SKM-1 (cell line): Measurements from ENCODE around the gene ZBTB42.

Experiments
- DNase-seq: peaks from one replicate; lab custom pipeline; 2025; ENCODE audit not compliant: unreplicated experiment; lab: John Stamatoyannopoulos, UW

ZBTB42 gene

DNA sequence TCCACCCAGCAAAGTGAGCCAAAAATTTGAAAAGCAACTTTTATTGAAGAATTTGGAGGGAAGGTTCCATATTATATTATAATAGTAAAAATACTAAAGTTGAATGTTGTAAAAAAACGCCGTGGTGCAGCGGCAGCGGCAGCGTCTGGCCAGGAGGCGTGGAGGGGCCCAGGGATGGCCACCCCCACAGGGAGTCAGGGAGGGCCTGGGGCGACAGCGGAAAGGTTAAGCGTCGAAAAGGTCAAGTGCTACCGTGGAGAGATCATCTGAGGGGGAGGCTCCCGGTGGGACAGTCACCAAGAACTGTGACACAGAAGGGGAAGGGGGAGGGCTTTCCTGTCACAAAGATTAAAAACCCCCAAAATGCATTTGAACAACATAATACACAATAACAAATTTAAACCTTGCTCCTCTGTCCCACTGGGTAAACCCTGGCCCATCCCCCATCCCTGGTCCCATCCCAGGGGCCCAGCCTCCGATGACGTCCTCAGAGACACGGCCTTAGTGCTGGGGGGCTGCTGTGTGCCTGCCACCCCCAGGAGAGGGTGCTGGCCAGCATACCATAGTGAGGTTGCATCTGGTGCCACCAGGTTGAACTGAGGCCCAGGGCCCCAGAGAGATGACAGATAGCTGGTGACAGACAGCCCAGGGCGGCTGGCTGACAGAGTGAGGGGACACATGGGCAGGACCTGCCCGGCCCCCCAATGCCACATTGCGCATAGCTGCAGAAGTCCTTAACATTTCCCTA is 31.4 kb upstream of the ZBTB42 start:
- DNase-seq: no peak

DNA sequence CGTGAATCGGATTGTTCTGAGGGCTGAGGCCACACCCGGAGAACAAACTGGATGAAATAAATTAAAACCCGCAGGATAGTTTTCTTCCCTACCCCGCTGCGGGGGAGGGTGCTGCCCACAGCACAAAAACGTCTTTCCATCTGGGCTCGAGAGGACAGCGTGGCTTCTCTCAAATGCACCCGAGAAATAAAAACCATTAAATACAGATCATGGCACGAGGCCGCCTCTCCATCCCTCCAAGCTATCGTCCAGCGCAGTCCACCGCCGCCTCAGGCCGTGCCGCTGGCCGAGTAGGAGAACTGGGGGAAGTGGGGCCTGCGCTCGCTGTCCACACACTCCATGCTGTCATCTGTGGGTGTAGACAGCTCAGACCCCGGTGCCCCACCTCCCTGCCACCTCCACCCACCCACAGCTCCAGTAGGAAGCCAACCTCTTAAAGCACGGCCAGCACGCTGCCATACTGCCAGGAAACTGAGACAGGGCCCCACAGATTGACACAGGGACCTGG is 30.8 kb upstream of the ZBTB42 start:
- no peak for DNase-seq

DNA sequence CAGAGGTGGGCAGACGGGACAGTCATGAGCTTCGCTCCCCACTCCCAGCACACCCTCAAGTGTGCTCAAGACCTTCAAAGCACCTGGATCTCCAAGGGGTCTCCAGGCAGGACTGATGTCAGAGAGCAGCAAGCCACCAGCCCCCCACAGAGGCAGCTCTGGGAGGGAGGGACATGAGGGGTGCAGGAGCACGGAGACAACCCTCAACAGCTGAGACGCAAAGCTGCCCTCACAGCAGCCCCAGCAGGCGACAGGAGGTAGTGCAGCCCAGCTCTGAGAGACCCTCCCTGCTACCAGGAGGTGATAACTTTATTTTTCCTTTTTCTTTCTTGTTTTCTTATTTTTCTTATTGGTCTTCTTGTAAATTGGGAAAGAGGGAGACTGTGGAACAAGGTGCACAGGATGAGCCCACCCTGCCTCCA is 30.0 kb upstream of the ZBTB42 start:
- DNase-seq: no peak

DNA sequence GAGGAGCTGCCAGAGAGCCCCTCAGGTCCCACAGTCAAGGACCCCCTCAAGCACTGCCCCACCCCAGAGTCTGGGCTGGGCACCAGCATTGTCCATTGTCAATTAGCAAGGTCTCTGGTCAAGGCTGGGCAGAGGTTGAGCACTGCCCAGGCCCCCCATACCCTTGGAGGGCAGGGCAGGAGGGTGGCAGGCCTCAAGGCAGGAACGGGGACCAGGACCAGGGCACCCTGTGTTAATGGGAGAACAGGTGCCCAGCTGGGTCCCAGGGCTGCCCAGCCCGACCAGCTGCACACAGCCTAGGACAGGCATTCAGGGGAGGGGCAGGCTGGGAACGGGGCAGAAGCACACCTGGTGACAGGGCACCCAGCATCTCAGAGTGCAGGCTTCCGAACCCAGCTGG is 29.5 kb upstream of the ZBTB42 start:
- no peak for DNase-seq

DNA sequence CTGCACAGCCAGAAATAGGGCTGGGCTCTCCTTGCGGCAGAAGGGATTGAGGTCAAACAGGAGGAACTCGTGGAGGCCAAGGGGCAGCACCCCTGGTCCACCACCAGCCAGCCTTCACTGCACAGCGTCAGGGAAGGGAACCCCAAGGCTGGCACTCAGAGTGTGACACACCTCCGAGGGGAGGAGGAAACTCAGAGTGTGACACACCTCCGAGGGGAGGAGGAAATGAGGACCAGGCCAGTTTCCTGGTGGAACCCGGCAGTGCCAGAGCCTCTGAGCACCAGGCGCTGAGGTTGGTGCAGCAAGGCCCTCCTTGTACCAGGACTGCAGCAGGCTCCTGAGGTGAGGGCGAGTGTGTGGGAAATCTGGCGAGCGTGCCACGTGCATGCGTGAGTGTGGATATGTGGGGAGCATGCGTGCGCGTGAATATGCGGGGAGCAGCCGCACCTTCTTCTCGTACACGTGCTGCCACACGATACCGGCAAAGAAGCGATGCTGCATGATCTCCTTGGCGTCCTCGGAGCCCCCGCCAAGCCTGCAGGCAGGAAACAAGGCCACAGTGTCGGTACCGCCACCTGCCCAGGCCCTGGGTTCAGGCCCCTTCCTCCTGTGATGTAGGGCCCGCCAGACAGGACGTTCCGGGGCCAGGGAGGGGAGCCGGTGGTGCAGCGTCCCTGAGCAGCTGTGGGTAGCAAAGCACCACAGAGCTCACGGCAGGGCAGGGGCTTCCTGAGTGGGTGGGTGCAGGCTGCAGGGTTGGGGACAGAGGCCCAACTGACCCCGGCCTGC is 28.8 kb upstream of the ZBTB42 start:
- DNase-seq: no peak

DNA sequence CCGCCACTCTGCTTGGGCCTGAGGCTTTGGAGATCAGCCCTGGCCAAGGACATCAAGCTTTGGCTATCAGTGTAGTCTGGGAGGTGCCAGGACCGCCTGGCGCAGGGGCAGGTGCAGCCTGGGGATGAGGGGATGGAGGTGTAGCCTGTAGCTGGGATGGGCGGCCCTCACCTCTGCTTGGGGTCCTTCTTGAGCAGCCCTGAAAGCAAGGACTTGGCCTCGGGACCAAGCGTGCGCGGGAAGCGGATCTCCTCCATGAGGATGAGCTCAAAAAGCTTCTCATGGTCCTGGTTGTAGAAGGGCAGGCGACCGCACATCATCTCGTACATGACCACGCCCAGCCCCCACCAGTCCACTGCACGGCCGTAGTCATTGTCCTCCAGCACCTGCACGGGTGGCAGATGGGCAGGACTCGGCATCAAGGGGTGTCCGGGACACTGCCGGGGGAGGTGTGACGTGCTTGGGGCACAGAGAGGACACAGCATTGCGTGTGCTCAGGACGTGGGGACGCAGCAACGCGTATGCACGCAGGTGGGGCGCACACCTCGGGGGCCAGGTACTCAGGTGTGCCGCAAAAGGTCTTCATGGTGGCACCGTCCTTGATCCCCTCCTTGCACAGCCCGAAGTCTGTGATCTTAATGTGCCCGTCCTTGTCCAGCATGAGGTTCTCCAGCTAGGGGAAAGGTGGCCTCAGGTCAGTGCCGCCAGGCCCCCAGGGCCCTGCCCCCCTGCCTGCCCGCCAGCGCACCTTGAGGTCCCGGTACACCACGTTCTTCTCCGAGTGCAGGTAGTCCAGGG is 28.0 kb upstream of the ZBTB42 start:
- no peak for DNase-seq

DNA sequence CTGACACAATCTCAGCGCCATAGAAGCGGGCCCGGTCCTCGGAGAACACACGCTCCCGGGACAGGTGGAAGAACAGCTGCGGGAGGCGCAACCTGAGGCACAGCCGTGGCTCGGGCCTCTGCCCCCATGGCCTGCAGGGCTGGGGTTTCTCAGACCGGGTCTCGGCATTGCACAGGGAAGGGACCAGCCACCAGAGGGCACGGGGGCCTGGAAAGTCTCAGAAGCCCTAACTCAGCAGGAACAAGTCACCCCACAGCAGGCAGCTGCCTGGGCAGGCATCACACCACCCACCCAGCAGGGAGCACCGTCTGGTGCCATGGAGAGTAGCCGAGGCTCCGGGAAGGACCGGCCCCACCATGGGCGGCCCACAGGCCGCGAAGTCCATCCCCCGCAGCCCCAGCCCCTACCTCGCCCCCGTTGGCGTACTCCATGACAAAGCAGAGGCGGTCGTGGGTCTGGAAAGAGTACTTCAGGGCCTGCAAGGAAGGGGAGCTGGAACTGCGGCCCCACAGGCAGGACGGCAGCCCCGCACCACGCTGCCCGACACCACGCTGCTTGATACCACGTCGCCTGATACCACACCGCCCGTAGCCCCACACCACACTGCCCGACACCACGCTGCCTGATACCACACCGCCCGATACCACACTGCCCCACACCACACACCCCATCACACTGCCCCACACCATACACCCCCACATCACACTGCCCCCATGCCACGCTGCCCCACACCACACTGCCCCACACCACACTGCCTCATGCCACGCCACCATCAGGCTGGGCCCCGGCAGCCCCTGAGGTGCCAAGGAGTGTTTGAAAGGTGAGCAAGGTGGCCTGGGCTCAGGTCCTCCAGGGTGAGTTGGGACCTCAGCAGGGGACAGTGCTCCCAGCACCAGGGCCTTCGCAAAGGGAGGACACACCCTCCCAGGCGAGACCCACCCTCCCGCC is 27.1 kb upstream of the ZBTB42 start:
- no peak for DNase-seq

DNA sequence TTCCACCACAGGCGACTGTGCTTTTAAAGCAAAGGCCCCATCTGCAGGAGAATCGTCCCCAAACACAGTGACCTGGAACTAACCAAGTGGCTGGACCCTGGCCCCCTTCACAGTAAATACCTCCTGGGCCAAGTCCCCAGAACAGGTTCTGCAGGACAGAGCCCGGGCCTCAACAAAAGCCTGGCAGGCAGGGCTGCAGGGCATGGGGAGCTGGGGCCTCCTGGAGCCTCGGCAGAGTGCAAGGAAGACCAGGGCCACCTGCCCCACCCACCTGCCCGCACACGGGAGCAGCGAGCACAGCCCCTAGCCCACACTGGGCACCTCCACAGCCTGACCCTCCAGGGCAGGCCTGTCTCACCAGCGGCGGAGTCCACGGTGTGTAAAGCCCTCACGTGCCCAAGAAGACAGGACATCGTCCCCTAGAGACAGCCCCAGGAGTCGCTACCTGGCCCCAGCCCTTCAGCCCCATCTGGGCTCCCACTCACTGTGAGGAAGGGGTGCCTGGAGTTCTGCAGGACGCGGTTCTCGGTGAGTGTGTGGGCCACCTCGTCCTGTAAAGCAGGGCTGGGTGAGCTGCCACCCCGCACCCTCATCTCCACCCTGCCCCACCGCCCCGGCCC is 26.3 kb upstream of the ZBTB42 start:
- no peak for DNase-seq

DNA sequence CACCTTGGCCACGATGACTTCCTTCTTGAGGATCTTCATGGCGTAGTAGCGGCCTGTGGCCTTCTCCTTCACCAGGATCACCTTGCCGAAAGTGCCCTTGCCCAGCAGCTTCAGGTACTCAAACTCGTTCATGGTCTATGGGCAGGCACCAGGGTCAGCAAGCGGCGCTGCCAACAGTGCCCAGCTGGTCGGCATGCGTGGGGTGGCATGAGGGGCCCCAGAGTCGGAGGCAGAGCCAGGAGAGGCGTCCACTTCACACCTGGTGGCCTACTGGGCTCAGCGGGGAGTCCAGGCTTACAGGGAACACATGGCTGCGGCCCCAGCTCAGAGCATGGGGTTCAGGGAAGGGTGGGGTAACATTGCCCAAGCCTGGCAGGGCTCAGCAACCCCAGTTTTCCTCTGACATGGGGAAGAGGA is 25.8 kb upstream of the ZBTB42 start:
- no peak for DNase-seq

DNA sequence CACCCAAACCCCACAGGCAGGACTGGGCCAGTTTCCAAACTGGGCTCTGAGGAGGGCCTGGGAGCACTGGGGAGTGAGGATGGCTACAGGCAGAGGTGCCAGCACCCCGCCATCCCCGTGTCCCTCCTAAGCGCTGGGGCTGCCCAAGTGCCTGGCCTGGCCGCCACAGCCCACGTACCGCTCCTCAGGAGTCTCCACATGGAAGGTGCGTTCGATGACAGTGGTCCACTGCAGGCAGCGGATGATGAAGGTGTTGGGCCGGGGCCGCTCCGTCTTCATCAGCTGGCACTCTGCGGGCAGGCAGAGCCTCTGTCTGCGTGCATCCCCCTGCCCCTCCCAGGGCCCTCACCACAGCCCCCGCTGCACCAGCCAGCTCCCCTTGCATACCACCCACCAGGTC is 24.4 kb upstream of the ZBTB42 start:
- no peak for DNase-seq

DNA sequence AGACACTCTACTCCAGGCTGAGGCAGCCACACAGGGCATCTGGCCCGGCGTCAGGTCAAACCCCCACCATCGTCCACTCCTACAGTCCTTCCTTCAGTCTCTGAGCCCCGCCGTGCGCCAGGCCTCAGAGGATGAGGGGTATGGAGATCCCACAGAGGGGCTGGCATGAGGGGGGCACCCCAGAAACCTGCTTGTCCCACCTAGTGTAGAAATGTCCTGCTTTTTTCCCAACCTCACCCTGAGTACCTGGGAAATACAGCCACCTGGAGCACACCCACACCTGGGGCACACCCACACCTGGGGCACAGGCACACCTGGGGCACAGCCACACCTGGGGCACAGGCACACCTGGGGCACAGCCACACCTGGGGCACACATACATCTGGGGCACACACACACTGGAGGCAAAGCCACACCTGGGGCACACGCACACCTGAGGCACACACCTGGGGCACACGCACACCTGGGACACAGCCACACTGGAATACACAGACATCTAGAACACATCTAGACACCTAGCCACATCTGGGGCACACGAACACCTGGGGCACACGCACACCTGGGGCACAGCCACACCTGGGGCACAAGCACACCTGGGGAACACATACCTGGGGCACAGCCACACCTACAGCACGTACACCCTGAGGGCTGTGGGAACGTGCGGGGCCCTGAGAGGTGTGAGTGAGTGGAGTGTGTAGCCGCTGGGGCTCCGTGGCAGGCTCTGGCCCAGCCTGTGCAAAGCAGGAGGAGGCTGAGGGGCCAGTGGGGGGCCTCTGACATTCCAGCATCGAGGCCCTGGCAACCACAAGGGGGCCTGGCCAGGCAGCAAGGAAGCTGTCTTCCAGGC is 23.7 kb upstream of the ZBTB42 start:
- DNase-seq: no peak

DNA sequence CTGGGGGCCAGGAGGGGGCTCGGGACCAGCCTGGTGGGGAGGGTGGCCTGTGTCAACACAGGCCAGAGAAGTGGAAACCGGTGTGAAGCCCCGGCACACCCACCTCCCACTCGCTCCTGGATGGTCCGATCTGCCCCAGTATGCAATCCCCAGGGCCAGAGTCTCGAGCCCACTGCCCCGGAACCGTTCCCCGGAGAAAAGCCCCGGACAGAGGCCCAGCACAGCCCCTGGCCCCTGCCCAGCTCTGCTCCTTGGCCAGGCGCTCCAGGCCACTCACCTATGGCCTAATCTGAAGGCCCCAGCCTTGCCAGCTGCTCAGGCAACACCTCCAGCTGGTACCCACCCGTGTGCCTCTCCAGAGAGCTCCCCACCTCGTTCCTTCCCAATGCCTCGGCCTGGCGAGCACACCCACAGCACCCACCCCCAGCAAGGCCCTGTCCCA is 23.1 kb upstream of the ZBTB42 start:
- DNase-seq: no peak

DNA sequence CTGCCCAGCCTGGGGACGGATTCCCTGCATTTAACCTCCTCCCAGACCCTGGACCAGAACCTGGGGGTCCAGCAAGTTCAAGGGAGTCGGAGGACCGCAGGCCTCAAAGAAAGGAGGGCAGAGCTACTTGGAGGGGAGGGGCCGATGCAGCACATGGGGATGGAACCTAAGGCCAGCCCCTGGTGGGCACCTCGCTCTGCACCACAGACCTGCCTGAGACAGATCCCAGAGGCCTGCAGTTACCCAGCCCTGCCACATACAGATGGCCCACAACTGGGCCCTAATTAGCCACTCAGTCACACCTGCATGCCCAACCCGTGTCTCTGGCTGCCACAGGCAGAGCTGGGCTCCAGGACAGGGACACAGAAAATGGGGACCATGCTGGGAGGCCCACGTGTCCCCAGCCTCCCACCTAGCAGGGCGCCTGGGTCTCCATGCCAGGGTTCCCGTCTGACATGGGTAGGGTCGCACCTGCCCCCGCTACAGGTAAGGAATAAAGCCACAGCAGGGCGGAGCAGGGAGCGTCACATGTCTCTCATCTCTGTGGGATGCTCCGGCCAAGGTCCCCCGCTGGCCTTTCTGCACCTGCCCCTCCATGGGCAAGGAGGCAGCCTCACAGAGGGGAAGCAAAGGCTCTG is 22.1 kb upstream of the ZBTB42 start:
- DNase-seq: no peak

DNA sequence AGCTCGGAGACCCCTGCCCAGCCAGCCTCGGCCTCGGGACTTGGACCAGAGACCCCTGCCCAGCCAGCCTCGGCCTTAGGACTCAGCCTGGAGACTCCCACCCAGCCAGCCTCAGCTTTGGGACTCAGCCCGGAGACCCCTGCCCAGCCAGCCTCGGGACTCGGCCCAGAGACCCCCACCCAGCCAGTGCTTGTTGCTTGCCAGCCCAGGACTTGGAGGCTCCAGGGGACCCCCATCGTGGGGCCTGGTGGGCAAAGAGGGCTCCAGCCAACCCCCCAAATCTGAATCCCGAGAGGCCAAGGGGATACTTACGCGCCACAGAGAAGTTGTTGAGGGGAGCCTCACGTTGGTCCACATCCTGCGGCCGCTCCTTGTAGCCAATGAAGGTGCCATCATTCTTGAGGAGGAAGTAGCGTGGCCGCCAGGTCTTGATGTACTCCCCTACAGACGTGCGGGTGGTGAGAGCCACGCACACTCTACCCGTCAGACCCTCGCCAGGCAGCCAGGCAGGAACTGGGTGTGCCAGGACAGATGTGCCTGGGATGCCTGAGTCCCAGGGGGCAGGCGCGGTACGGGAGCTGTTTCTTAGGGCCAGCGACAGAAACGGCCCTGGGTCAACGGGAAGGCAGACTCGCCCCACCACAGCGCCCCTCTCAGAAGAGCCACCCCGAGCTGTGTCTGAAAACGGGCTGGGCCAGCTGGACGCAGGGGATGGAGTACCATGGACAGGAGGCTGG is 21.0 kb upstream of the ZBTB42 start:
- DNase-seq: no peak

DNA sequence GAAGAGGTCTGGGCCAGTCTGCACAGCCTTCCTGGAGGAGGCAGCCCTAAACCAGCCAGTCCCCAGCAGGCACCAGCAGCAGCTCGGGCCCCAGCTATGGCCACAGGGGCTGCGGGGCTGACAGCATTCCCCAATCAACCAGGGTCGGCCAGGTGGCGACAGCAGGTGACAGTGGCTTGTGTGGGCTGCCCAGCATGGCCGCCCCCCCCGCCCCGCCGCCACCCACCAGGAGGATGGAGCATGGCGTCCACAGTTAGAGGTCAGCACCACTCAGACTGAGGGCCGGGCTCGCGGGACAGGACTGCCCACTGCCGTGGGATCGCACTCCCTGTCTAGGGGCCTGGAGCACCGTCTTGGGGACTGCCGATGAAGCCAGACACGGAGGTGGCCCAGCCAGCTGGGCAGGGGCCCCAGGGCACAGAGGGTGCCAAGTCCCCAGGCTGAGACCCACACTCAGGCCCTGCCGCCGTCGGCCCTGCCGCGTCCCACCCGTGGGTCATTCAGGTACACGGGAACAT is 20.3 kb upstream of the ZBTB42 start:
- DNase-seq: no peak

DNA sequence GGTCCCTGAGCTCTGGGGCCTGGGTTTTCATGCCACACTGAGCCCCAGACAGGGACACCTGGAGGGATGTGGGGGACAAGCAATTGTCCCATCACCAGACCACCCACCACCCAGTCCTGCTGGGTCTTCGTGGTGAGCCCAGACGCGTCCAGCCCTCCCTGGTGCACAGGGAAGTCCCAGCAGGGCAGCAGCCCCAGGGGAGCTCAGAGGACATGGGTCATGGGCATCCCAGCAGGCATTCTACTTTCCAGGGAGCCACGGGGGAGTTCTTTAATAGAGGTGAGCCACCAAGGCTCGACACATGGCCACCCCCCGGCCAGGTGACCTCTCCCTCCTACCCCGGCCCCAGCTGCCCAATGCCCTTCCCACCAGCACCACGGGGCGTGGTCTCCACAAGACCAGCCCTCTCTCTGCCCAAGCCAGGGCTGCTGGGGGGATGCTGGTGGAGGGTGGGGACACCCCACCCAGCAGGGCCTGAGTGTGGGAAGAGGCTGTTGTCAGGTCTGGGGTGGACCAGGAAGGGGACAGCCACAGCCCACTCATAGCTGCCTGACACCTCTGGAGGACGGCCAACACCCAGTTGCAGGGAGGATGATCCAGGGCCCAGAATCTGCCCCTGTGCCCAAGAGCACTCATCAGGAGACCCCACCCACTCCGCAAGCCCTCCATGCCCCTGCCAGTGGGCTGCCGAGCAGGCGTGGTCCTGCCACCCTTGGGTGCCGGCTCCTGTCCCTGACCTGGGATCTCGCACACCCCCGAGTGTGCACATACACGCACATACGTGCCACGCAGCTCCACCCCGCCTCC is 19.4 kb upstream of the ZBTB42 start:
- DNase-seq: no peak
